Astrocyte of the spinal cord (primary cell): Measurements from ENCODE around the gene ZFAND6.

ENCODE experiments used
- DNase-seq: peaks from one replicate; pipeline ENCODE4 v3.0.0; 2011; ENCODE audit warnings: low read depth, low spot score
- H3K4me3 ChIP-seq: 2 replicates; pipeline ENCODE4 v1.5.1; 2011; ENCODE audit warnings: low read depth, mild to moderate bottlenecking, low read length, moderate library complexity
- in situ Hi-C: cut with HindIII; loops from 2 replicates; pipeline ENCODE4 v1.10.0; 2017; ENCODE audit warnings: low sequenced_read_pairs
- TF ChIP-seq, protein P1 (sequence below): IDR thresholded peaks from 2 replicates; pipeline ENCODE4 v1.5.1; 2012; ENCODE audit warnings: low read depth, mild to moderate bottlenecking, low read length, inconsistent platforms

The ZFAND6 gene

DNA sequence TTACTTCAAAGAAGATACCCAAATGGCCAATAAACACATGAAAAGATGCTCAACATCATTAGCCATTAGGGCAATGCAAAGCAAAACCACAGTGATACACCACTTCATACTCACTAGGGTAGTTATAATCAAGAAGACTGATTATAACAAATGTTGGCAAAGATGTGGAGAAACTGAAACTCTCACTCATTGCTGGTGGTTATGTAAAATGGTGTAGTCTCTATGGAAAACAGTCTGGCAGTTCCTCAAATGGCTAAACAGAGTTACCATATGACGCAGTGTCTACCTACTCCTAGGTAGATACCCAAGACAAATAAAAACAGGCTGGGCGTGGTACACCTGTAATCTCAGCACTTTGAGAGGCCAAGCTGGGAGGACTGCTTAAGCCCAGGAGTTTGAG lies 3.5 kb upstream of the ZFAND6 start:
- H3K4me3 ChIP-seq: no peak overlapping the region
- TF ChIP-seq, protein P1, sequence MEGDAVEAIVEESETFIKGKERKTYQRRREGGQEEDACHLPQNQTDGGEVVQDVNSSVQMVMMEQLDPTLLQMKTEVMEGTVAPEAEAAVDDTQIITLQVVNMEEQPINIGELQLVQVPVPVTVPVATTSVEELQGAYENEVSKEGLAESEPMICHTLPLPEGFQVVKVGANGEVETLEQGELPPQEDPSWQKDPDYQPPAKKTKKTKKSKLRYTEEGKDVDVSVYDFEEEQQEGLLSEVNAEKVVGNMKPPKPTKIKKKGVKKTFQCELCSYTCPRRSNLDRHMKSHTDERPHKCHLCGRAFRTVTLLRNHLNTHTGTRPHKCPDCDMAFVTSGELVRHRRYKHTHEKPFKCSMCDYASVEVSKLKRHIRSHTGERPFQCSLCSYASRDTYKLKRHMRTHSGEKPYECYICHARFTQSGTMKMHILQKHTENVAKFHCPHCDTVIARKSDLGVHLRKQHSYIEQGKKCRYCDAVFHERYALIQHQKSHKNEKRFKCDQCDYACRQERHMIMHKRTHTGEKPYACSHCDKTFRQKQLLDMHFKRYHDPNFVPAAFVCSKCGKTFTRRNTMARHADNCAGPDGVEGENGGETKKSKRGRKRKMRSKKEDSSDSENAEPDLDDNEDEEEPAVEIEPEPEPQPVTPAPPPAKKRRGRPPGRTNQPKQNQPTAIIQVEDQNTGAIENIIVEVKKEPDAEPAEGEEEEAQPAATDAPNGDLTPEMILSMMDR: no peak
- DNase-seq: no peak
- in situ Hi-C loops: no loop called here

DNA sequence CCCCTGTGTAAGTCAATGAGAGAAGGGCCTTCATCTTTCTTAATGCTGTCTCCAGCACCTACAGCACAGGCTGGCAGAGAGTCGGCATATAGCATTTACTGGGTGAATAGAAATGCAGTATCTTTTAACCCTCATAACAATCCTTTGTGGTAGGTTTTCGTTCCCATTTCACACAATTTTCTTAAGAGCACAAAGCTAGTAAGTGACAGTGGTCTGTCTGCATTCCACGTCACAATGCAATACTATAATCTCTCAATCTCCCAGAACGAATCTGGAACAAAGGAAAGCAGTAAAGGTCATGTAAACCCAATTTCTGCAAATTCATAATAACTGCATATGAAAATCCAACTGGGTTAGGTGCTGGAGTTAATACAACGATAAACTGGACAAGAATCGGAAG lies 1.4 kb upstream of the ZFAND6 start:
- no peak for DNase-seq
- in situ Hi-C loops: no loop called here
- TF ChIP-seq, protein P1: no peak
- H3K4me3 ChIP-seq: no peak overlapping the region

DNA sequence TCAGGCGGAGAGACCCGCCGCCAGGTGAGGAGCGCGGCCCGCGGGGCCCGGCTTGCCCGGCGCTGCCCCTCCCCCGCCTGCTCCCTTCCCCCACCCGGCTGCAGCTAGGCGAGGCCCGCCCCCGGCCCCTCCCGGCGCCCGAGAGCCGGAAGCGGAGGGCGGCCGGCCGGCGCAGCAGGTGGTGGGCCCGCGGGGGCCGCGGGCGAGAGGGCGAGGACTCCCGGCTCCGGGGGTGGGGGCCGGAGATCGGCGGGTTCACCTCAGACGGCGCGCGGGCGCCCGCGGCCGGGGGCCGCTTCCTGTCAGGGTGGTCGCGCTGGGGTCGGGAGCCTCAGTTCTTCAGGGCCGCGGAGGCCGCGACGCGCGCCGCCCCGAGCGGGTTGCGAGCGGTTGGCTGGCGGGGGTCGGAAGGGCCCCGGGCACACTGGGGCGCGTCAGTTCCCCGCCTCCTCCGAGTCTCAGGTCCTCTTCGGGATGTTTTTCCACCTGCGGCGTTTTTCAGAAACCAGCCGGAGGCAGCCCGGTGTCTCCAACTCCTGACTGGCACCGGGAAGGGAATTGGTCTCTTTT lies 395 bp downstream of the ZFAND6 start:
- in situ Hi-C loops: no loop called here
- peak overlapping the region; percentile 74 for H3K4me3 ChIP-seq
- TF ChIP-seq, protein P1: no peak
- DNase-seq: no peak

DNA sequence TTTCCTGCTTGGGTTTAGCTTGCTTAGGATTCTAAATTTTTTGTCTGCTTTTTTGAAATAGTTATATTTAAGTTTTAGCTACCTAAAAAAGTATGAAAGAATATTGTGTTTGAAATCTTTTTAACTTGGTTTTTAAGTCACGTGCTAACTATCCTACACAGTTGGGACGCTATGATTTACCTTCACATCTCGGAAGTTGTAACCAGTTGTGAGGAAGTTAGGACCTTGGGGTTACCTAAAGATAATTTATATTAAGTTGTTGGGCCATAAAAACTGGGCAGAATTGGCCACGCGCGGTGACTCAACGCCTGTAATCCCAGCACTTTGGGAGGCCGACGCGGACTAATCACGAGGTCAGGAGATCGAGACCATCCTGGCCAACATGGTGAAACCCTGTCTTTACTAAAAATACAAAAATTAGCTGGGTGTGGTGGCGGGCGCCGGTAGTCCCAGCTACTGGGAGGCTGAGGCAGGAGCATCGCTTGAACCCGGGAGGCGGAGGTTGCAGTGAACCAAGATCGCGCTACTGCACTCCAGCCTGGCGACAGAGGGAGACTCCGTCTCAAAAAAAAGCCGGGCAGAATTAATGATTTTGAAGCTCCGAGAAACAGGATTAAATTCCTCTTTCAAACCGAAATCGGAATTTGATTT lies 1.0 kb downstream of the ZFAND6 start:
- in situ Hi-C loops: no loop called here
- peak; percentile 65 for DNase-seq
- H3K4me3 ChIP-seq: peak overlapping the region; percentile 74
- TF ChIP-seq, protein P1: peak; percentile 27

DNA sequence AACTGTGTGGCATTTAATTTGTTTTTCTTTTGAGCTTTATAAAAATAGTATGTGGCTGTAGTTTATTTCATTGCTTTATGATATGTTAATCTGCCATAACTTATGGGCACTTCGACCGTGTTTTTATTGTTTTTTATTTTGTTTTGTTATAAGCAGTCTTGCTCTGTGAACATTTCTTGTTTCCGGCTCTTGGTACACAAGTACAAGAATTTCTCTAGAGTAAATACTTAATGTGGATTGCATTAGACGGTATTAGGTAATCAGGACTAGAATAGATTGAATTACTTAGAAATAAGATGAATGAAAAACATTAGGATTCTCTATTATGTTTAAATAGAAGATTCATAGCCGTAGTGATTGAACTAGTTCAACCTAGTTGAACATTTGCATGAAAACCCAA lies 2.1 kb downstream of the ZFAND6 start:
- DNase-seq: no peak
- no peak overlapping the region for H3K4me3 ChIP-seq
- in situ Hi-C loops: no loop called here

DNA sequence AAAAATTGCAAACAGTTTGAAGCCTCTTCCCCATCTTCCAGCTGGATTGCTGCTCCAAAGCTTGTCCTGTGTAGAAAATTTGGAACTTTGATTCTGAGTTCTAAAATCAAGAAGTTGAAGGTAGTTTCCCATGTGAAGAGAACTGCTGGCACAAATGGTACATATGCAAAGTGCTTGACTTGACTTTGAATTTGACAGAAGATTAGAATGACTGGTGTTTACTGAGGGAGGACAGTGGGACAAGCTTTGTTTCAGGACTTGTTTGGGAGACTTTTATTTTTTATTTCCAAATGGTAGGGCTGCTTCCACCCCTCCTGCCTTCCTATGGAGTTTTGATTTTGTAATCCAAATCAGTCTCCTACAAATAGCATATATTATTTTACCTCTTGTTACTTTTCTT lies 7.4 kb downstream of the ZFAND6 start:
- TF ChIP-seq, protein P1: no peak
- DNase-seq: no peak
- no peak overlapping the region for H3K4me3 ChIP-seq
- in situ Hi-C loops: no loop called here

More for the DNA sequence above, 2.1 kb downstream of the ZFAND6 start:
- TF ChIP-seq, protein P1: no peak
